ENCODE data around the gene SYAP1. TPM values are rescaled to one million over a fixed set of nuclear protein-coding genes. Genes with fewer than 3 reads are reported as not detected.

Gene SYAP1
- total and polyA plus RNA-seq, 4 donors: 9.6 to 29.0 (median 21.3) TPM

- no peak overlapping the region for H3K27ac ChIP-seq (ENCODE audit: low read depth in 1 of 2, low read length in 2 of 2)
- H3K4me3 ChIP-seq (ENCODE audit: low read depth in 1 of 3, low read length in 3 of 3): no peak overlapping the region
- H3K27me3 ChIP-seq (ENCODE audit: control insufficient read depth in 4 of 4, insufficient read depth in 4 of 4, low read length in 3 of 4): no peaks in the 10 kb centered on the region
- TF ChIP-seq RXRA (IDR thresholded peaks at IDR 0.05): peak; percentile 40 to 62
- TF ChIP-seq REST (IDR thresholded peaks at IDR 0.05): peak; percentile 25
- TF ChIP-seq FOXA1 (IDR thresholded peaks at IDR 0.05): no peak
- TF ChIP-seq SP1 (IDR thresholded peaks at IDR 0.05): peak; percentile 52
- TF ChIP-seq HNF4G (IDR thresholded peaks at IDR 0.05): peak; percentile 24
- no peak for TF ChIP-seq EGR1 (IDR thresholded peaks at IDR 0.05; ENCODE audit: low read depth in 2 of 2)
- TF ChIP-seq YY1 (IDR thresholded peaks at IDR 0.05): peak; percentile 76
- peak in 1 of 2 donors; percentile 11 for TF ChIP-seq JUND (IDR thresholded peaks at IDR 0.05)
- TF ChIP-seq HNF4A (conservative IDR thresholded peaks at IDR 0.05): peak; percentile 64 to 71
- DNase-seq (ENCODE audit: low spot score): no peak
- peaks cover 0 to 7% (median 4%) of the 10 kb centered on the region in 4 donors for H3K4me1 ChIP-seq (ENCODE audit: control insufficient read depth in 4 of 4, insufficient read depth in 4 of 4, low read length in 3 of 4)
- H3K36me3 ChIP-seq (ENCODE audit: control insufficient read depth in 4 of 4, insufficient read depth in 3 of 4, low read depth in 1 of 4, low read length in 3 of 4): peaks cover 0 to 7% (median 3%) of the 10 kb centered on the region in 4 donors
- 61% methylated on average over 7 of the region's 7 CpGs for WGBS
- no peaks in the 10 kb centered on the region for H3K9me3 ChIP-seq (ENCODE audit: control insufficient read depth in 4 of 4, low read length in 3 of 4)
- H3K9ac ChIP-seq (ENCODE audit: low read depth in 1 of 2, low read length in 2 of 2): no peak overlapping the region
Measured at GRCh38 chrX:16683007-16683664, 36.3 kb upstream of the SYAP1 start.

- peaks cover 0 to 14% (median 10%) of the 10 kb centered on the region in 4 donors for H3K36me3 ChIP-seq (ENCODE audit: control insufficient read depth in 4 of 4, insufficient read depth in 3 of 4, low read depth in 1 of 4, low read length in 3 of 4)
- H3K4me1 ChIP-seq (ENCODE audit: control insufficient read depth in 4 of 4, insufficient read depth in 4 of 4, low read length in 3 of 4): peaks cover 0 to 5% (median 2%) of the 10 kb centered on the region in 4 donors
- no peaks in the 10 kb centered on the region for H3K9me3 ChIP-seq (ENCODE audit: control insufficient read depth in 4 of 4, low read length in 3 of 4)
- no peak overlapping the region for H3K4me3 ChIP-seq (ENCODE audit: low read depth in 1 of 3, low read length in 3 of 3)
- no peak for DNase-seq (ENCODE audit: low spot score)
- H3K27ac ChIP-seq (ENCODE audit: low read depth in 1 of 2, low read length in 2 of 2): no peak overlapping the region
- no peaks in the 10 kb centered on the region for H3K27me3 ChIP-seq (ENCODE audit: control insufficient read depth in 4 of 4, insufficient read depth in 4 of 4, low read length in 3 of 4)
- TF ChIP-seq FOXA1 (IDR thresholded peaks at IDR 0.05) (no peak), JUND (IDR thresholded peaks at IDR 0.05) (no peak), YY1 (IDR thresholded peaks at IDR 0.05) (no peak), RXRA (IDR thresholded peaks at IDR 0.05) (no peak), CTCF (IDR thresholded peaks at IDR 0.05; ENCODE audit: low read depth, low read length, missing input control) (no peak), RAD21 (IDR thresholded peaks at IDR 0.05) (no peak), SP1 (IDR thresholded peaks at IDR 0.05) (no peak), FOXA2 (IDR thresholded peaks at IDR 0.05) (no peak), HNF4A (conservative IDR thresholded peaks at IDR 0.05) (no peak), ZBTB33 (IDR thresholded peaks at IDR 0.05) (no peak), HNF4G (IDR thresholded peaks at IDR 0.05) (no peak), REST (IDR thresholded peaks at IDR 0.05) (no peak), MAX (IDR thresholded peaks at IDR 0.05) (no peak), EGR1 (IDR thresholded peaks at IDR 0.05; ENCODE audit: low read depth in 2 of 2) (no peak), NR2F2 (IDR thresholded peaks at IDR 0.05) (no peak), TAF1 (conservative IDR thresholded peaks at IDR 0.05) (no peak), ATF3 (IDR thresholded peaks at IDR 0.05) (no peak), GABPA (IDR thresholded peaks at IDR 0.05 in 1 of 2, conservative IDR thresholded peaks at IDR 0.05 in 1 of 2) (no peak)
- no peak overlapping the region for H3K9ac ChIP-seq (ENCODE audit: low read depth in 1 of 2, low read length in 2 of 2)
- 97% methylated on average over 3 of the region's 3 CpGs for WGBS
Measured at GRCh38 chrX:16687514-16687913, 31.9 kb upstream of the SYAP1 start.

Data from liver (tissue), 9 donors.